HFFc6 (cell line): Measurements from ENCODE around the gene MARVELD2. TPM values are rescaled to one million over a fixed set of nuclear protein-coding genes. Genes with fewer than 3 reads are reported as not detected.
"Not testable (repeated sequence)": the region's sequence is repeated elsewhere in the genome, so short reads cannot be mapped to it uniquely, and the experiment has no call there.

Experiments used
- DNase-seq: peaks from one replicate; pipeline ENCODE4 v3.0.0-alpha.2; 2018
- H3K27ac Mint-ChIP-seq: 2 replicates; pipeline ENCODE4 v1.8.0; 2020; ENCODE audit warnings: mild to moderate bottlenecking, mixed read lengths
- H3K27me3 Mint-ChIP-seq: 2 replicates; pipeline ENCODE4 v1.8.0; 2021; ENCODE audit warnings: mild to moderate bottlenecking, moderate library complexity, mixed read lengths; ENCODE audit not compliant: insufficient read depth
- H3K36me3 Mint-ChIP-seq: 2 replicates; pipeline ENCODE4 v1.8.0; 2021; ENCODE audit warnings: low read depth, mixed read lengths
- H3K4me1 Mint-ChIP-seq: 2 replicates; pipeline ENCODE4 v1.8.0; 2020; ENCODE audit warnings: low read depth, mixed read lengths
- H3K4me3 Mint-ChIP-seq: 2 replicates; pipeline ENCODE4 v1.8.0; 2020; ENCODE audit warnings: mild to moderate bottlenecking, moderate library complexity, mixed read lengths
- H3K9me3 Mint-ChIP-seq: 2 replicates; pipeline ENCODE4 v1.8.0; 2020; ENCODE audit warnings: mild to moderate bottlenecking, mixed read lengths
- CTCF ChIP-seq: fragments of 200-600 bp; sonication (generic); IDR thresholded peaks from 2 replicates; pipeline ENCODE4 v1.5.0; 2021; ENCODE audit warnings: antibody characterized with exemption, mild to moderate bottlenecking
- total RNA-seq, 6 experiments: library from RNA; stranded (reverse); fragmentation: NEBNext Ultra II Directional; extraction: Animal tissue kit (Norgen Biotek cat#: 25700); gene quantifications; 2 replicates in 1 of 6; 3 replicates in 5 of 6; pipeline ENCODE4 v1.2.3, GENCODE V29; 2021

The MARVELD2 gene
- total RNA-seq, 6 experiments from 2014 or later = 0.16 TPM; not detected in 5

- TF ChIP-seq CTCF = no peak
- no peak overlapping the region for H3K4me3 Mint-ChIP-seq
- no peak overlapping the region for H3K27ac Mint-ChIP-seq
- H3K27me3 Mint-ChIP-seq = no peaks in the 10 kb centered on the region
- H3K4me1 Mint-ChIP-seq = peaks cover 5% of the 10 kb centered on the region; the same call in 1 of the 2 replicates
- H3K9me3 Mint-ChIP-seq = no peaks in the 10 kb centered on the region
- no peak for DNase-seq
- H3K36me3 Mint-ChIP-seq = no peaks in the 10 kb centered on the region
These were observed 29.3 kb downstream of the MARVELD2 start for GRCh38 chr5:69444127-69444754.

GRCh38 chr5:69449511-69449910 is 34.6 kb downstream of the MARVELD2 start:
- H3K36me3 Mint-ChIP-seq = no peaks in the 10 kb centered on the region
- H3K4me1 Mint-ChIP-seq = peaks cover 6% of the 10 kb centered on the region
- H3K9me3 Mint-ChIP-seq = no peaks in the 10 kb centered on the region
- no peak overlapping the region for H3K4me3 Mint-ChIP-seq
- no peak for DNase-seq
- no peak for TF ChIP-seq CTCF
- H3K27me3 Mint-ChIP-seq = no peaks in the 10 kb centered on the region; the same call in 1 of the 2 replicates
- no peak overlapping the region for H3K27ac Mint-ChIP-seq

GRCh38 chr5:69450116-69450515 is 35.2 kb downstream of the MARVELD2 start:
- H3K27ac Mint-ChIP-seq = peak overlapping the region; percentile 41; the same call in 1 of the 2 replicates
- H3K27me3 Mint-ChIP-seq = peaks cover 3% of the 10 kb centered on the region; the same call in 1 of the 2 replicates
- no peaks in the 10 kb centered on the region for H3K36me3 Mint-ChIP-seq
- H3K4me3 Mint-ChIP-seq = peak overlapping the region; percentile 32; the same call in 1 of the 2 replicates
- peak; percentile 89 for DNase-seq
- H3K4me1 Mint-ChIP-seq = peaks cover 6% of the 10 kb centered on the region
- no peaks in the 10 kb centered on the region for H3K9me3 Mint-ChIP-seq
- no peak for TF ChIP-seq CTCF

GRCh38 chr5:69450527-69450926 is 35.6 kb downstream of the MARVELD2 start:
- Mint-ChIP-seq H3K27ac (peak overlapping the region; percentile 41; the same call in 1 of the 2 replicates), H3K4me3 (peak overlapping the region; percentile 32; the same call in 1 of the 2 replicates)
- not testable (repeated sequence) for H3K4me1 Mint-ChIP-seq, H3K36me3 Mint-ChIP-seq, H3K27me3 Mint-ChIP-seq, H3K9me3 Mint-ChIP-seq, DNase-seq

- no peak for TF ChIP-seq CTCF
- Mint-ChIP-seq H3K9me3 (peaks cover 5% of the 10 kb centered on the region), H3K4me3 (no peak overlapping the region), H3K27me3 (peaks cover 3% of the 10 kb centered on the region; the same call in 1 of the 2 replicates), H3K4me1 (peaks cover 6% of the 10 kb centered on the region), H3K27ac (no peak overlapping the region), H3K36me3 (no peaks in the 10 kb centered on the region)
- DNase-seq = no peak
These were observed 37.2 kb downstream of the MARVELD2 start for GRCh38 chr5:69451941-69452647.

GRCh38 chr5:69453487-69453886 is 38.6 kb downstream of the MARVELD2 start:
- H3K9me3 Mint-ChIP-seq, H3K36me3 Mint-ChIP-seq, H3K27me3 Mint-ChIP-seq: not testable (repeated sequence)

More at GRCh38 chr5:69453487-69453886, 38.6 kb downstream of the MARVELD2 start:
- H3K4me1 Mint-ChIP-seq, DNase-seq, H3K27ac Mint-ChIP-seq, H3K4me3 Mint-ChIP-seq: not testable (repeated sequence)
